H1 (cell line): ENCODE measurements around the gene PLA2G1B. TPM values are rescaled to one million over a fixed set of nuclear protein-coding genes. Genes with fewer than 3 reads are reported as not detected.

Experiments
- MAFK ChIP-seq: IDR thresholded peaks from 2 replicates; pipeline ENCODE4 v1.6.1; 2012; ENCODE audit warnings: low read depth, mild to moderate bottlenecking, improper control_type of control experiment, low read length
- TCF12 ChIP-seq: IDR thresholded peaks from 2 replicates; pipeline ENCODE4 v1.6.1; 2011; ENCODE audit warnings: low read depth, mild to moderate bottlenecking, low read length
- USF2 ChIP-seq: IDR thresholded peaks from 2 replicates; pipeline ENCODE4 v1.6.1; 2011; ENCODE audit warnings: low read length, improper control_type of control experiment
- polyA plus RNA-seq, 7 experiments: library from polyadenylated mRNA; depleted of rRNA in 3 of 7; stranded (reverse) in 5 of 7; unstranded in 2 of 7; fragments of >200 nt in 5 of 7; fragments of 200-250 nt in 2 of 7; gene quantifications; 1 replicate in 5 of 7; 2 replicates in 1 of 7; 4 replicates in 1 of 7; pipeline versions ENCODE4 v1.2.1 to v1.2.3, GENCODE V29; 2011 to 2013; ENCODE audit warnings: missing spikeins in 2 of 7, mixed read lengths in 2 of 7
- total RNA-seq: library from RNA; stranded (reverse); fragmentation: NEBNext Ultra II Directional; extraction: Animal tissue kit (Norgen Biotek cat#: 25700); gene quantifications from 2 replicates; pipeline ENCODE4 v1.2.1, GENCODE V29; 2021

PLA2G1B gene
- total and polyA plus RNA-seq, 2 of the 8 experiments (the other 6 are each of a cell fraction or from before 2014, with no cell fraction given), result not detected

DNA sequence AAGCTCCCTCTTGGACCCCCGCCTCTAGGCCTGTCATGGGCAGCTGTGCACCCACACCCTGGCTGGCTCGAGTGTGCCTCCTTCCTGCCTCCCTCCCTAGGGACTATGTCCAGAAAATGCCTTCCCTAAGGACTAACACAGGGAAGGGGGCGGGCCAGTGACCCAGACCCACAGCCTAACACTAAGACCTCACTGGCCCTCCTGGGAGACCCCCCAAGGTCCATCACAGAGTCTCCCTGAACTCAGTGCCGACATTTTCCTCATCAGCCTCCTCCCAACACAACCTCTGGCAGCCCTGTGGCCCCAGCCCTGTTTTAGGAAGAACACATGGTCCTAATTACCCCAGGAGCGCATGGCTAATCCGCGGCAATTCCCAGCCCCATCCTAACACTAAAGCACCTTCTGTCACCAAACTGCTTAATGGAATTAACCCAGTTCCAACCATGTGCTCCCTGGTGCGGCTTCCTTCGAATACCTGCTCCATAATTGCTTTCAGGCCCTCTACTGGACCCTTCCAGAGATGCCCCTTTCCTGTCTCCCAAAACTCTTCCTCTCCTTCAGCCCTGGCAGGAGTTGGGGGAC is 35.8 kb upstream of the PLA2G1B start (continued):
- TF ChIP-seq MAFK (no peak), USF2 (no peak), TCF12 (no peak)
